Adrenal gland (tissue), 5 donors: Measurements from ENCODE around the gene IL11.

ENCODE experiments used
- CTCF ChIP-seq, 6 experiments: fragments of 450-650 bp in 4 of 6; fragments of 200-600 bp in 2 of 6; sonication (generic) in 1 of 6; IDR thresholded peaks; 1 replicate in 5 of 6; 2 replicates in 1 of 6; pipeline versions ENCODE4 v1.5.1 to v1.8.0; 2016 to 2021; ENCODE audit warnings: antibody characterized with exemption in 6 of 6, mild to moderate bottlenecking in 2 of 6, moderate library complexity in 1 of 6
- POLR2A ChIP-seq, 2 donors: fragments of 450-650 bp; IDR thresholded peaks; one replicate each; pipeline ENCODE4 v1.6.1; 2017; ENCODE audit warnings: antibody characterized with exemption in 2 of 2, mild to moderate bottlenecking in 2 of 2, moderate library complexity in 1 of 2
- donor health status: DM: no; HTN: no; CAD: no.

GRCh38 chr19:55392820-55393761 lies 22.8 kb upstream of the IL11 start:
- TF ChIP-seq POLR2A (IDR thresholded peaks at IDR 0.05): no peak
- no peak for TF ChIP-seq CTCF (IDR thresholded peaks at IDR 0.05)
